Measurements from ENCODE around the gene LYSMD3.
"Not testable (repeated sequence)": the region's sequence is repeated elsewhere in the genome, so short reads cannot be mapped to it uniquely, and the experiment has no call there.

Gene LYSMD3

DNA sequence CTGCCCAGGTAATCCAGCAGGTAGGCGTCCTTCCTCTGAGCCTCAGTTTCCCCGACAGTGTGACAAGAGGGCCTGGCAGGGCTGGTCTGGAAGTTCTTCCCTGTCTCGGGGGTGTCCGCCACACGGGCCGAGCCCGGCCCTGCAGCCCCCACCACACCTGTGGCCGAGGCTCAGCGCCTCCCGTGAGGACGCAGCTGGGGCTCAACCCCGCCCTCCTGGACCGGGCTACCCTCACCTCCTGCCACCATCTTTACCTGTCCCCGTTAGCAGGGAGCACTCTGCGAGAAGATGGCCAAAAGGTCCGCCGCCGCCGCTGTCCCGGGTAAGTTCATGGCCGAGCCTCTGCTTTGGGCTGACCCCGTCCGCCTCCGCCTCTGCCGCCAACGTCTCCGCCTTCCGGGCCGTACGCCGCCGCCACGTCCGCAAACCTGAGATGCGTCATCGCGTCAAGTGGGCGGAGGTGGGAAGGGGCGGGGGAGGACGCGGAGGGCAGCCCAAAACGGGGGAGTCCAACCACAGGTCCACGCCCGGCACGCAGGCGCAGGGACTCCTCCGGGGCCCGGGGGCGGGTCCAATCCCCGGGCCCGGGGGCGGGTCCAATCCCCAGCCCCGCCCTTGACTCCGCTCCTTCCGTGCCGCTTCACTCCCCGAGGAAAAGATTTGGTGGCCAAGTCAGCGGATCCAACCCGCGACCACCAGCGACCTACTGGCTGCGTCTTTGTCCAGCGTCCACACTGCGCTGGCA lies at the start of gene LYSMD3:
TSS of gene LYSMD3 (minus strand) at position 391 of the 745 bp plus-strand sequence. CDS start 4,295 bp downstream, outside the sequence.
- H3K4me3 ChIP-seq (ENCODE audit: low read depth, low read length): peak within 1 kb of the TSS; percentile 73
- TF ChIP-seq, protein P1, sequence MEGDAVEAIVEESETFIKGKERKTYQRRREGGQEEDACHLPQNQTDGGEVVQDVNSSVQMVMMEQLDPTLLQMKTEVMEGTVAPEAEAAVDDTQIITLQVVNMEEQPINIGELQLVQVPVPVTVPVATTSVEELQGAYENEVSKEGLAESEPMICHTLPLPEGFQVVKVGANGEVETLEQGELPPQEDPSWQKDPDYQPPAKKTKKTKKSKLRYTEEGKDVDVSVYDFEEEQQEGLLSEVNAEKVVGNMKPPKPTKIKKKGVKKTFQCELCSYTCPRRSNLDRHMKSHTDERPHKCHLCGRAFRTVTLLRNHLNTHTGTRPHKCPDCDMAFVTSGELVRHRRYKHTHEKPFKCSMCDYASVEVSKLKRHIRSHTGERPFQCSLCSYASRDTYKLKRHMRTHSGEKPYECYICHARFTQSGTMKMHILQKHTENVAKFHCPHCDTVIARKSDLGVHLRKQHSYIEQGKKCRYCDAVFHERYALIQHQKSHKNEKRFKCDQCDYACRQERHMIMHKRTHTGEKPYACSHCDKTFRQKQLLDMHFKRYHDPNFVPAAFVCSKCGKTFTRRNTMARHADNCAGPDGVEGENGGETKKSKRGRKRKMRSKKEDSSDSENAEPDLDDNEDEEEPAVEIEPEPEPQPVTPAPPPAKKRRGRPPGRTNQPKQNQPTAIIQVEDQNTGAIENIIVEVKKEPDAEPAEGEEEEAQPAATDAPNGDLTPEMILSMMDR (IDR thresholded peaks at IDR 0.05; ENCODE audit: insufficient read depth, low read depth, low read length, missing control alignments): no peak
- DNase-seq (ENCODE audit: low read depth): peak; percentile 99

DNA sequence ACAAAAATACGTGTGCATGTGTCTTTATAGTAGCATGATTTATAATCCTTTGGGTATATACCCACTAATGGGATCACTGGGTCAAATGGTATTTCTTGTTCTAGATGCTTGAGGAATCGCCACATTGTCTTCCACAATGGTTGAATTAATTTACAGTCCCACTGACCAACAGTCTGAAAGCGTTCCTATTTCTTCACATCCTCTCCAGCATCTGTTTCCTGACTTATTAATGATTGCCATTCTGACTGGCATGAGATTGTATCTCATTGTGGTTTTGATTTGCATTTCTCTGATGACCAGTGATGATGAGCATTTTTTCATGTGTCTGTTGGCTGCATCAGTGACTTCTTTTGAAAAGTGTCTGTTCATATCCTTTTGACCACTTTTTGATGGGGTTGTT lies 47.2 kb upstream of the LYSMD3 start:
- H3K4me3 ChIP-seq (ENCODE audit: low read depth, low read length); DNase-seq (ENCODE audit: low read depth): not testable (repeated sequence)

DNA sequence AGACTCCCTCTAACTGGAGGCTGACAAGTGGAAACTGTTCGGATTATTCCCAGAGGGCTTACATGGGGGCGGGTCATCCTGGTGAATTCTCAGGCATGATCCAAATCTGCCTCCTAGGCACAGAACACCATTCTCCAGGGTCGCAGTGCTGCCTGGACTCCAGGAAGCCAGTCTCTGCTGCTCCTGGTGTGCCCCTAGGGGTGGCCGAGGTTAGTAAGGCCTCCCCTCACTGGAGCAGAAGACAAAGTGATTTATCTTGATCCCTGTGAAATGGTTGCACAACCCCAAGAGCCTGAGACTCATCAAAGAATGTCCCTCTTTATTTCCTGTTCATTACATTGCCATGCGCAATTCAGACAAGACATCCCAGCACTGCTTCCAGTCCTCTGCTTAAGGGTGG lies 46.3 kb upstream of the LYSMD3 start:
- TF ChIP-seq, protein P1 (IDR thresholded peaks at IDR 0.05; ENCODE audit: insufficient read depth, low read depth, low read length, missing control alignments): no peak
- DNase-seq (ENCODE audit: low read depth): no peak
- H3K4me3 ChIP-seq (ENCODE audit: low read depth, low read length): no peak overlapping the region

DNA sequence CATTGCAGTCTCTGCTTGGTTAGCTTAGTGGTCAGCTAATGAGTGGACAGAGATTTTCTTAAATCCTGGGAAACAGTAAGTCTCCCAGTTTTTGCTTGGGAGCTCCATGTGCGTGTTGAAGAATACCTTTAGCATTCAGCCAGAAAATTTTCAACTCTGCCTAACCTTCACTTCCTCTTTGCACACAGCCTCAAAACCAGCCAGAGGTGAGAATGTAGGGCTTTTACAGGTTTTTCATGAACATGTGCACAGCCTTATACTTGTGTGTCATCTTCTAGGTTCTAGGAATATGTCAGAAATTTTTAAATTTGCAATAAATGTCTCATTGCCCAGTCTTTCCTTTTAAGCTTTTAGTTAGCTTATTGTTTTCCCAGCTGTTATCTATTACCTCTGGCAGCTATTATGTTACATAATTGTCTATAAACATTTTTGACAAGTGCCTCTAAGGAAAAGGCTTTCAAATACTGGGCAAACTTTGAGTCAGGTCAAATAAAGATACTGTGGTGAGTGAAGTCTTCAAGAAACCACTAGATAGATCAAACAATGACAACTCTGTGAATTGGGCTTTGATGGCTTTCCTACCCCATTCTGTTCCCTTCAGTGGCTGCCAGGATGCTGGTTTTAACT lies 41.9 kb upstream of the LYSMD3 start:
- H3K4me3 ChIP-seq (ENCODE audit: low read depth, low read length): no peak overlapping the region
- no peak for DNase-seq (ENCODE audit: low read depth)
- TF ChIP-seq, protein P1 (IDR thresholded peaks at IDR 0.05; ENCODE audit: insufficient read depth, low read depth, low read length, missing control alignments): no peak

DNA sequence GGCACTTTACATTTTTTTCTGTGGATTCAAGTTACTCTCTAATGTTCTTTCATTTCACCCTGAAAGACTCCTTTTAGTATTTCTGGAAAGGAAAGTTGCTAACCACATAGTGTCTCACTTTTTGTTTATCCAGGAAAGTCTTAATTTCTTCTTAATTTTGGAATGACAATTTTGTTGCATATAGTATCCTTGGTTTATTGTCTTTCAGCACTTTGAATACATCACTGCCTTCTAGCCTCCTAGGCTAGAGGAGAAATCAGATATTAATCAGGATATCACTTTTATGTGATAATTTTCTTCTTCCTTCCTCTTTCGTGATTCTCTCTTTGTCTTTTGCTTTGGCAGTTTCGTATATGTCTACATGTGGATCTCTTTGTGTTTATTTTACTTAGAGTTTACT lies 40.6 kb upstream of the LYSMD3 start:
- TF ChIP-seq, protein P1 (IDR thresholded peaks at IDR 0.05; ENCODE audit: insufficient read depth, low read depth, low read length, missing control alignments): no peak
- no peak for DNase-seq (ENCODE audit: low read depth)
- H3K4me3 ChIP-seq (ENCODE audit: low read depth, low read length): no peak overlapping the region

DNA sequence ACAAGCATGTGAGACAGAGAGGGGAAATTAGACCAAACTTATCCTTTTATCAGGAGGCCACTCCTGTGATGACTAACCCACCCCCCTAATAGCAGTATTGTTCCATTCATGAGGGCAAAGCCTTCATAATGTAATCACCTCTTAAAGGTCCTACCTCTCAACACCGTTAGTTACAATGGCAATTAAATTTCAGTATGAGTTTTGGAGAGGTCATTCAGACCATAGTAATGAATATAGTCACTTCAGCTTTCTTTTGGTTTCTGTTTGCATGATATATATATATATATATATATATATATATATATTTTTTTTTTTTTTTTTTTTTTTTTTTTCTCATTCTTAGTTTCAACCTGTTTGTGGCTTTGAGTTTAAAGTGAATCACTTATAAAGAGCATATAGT lies 39.7 kb upstream of the LYSMD3 start:
- TF ChIP-seq, protein P1 (IDR thresholded peaks at IDR 0.05; ENCODE audit: insufficient read depth, low read depth, low read length, missing control alignments): no peak
- H3K4me3 ChIP-seq (ENCODE audit: low read depth, low read length): no peak overlapping the region
- no peak for DNase-seq (ENCODE audit: low read depth)

DNA sequence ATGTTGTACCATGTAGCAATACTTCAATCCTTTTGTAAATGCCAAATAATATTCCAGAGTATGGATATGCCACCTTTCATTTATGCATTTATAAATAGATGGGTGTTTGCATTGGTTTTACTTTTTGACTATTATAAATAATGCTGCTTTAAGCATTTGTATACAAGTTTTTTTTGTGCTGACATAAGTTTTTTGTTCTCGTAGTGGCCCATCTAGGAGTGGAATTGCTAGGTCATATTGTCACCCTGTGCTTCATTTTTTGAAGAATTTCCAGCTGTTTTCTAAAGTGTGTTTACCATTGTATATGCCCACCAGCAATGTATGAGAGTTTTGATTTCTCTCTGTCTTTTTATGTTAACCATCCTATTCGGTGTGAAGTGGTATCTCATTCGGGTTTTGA lies 36.1 kb upstream of the LYSMD3 start:
- no peak overlapping the region for H3K4me3 ChIP-seq (ENCODE audit: low read depth, low read length)
- TF ChIP-seq, protein P1 (IDR thresholded peaks at IDR 0.05; ENCODE audit: insufficient read depth, low read depth, low read length, missing control alignments): no peak
- no peak for DNase-seq (ENCODE audit: low read depth)
